Adrenal gland (tissue), 5 donors: ENCODE measurements around the gene MTHFD1L.

ENCODE experiments used
- CTCF ChIP-seq, 6 experiments: fragments of 450-650 bp in 4 of 6; fragments of 200-600 bp in 2 of 6; sonication (generic) in 1 of 6; IDR thresholded peaks; 1 replicate in 5 of 6; 2 replicates in 1 of 6; pipeline versions ENCODE4 v1.5.1 to v1.8.0; 2016 to 2021; ENCODE audit warnings: antibody characterized with exemption in 6 of 6, mild to moderate bottlenecking in 2 of 6, moderate library complexity in 1 of 6
- POLR2A ChIP-seq, 2 donors: fragments of 450-650 bp; IDR thresholded peaks; one replicate each; pipeline ENCODE4 v1.6.1; 2017; ENCODE audit warnings: antibody characterized with exemption in 2 of 2, mild to moderate bottlenecking in 2 of 2, moderate library complexity in 1 of 2
- donor health status: DM: no; HTN: no; CAD: no.

DNA sequence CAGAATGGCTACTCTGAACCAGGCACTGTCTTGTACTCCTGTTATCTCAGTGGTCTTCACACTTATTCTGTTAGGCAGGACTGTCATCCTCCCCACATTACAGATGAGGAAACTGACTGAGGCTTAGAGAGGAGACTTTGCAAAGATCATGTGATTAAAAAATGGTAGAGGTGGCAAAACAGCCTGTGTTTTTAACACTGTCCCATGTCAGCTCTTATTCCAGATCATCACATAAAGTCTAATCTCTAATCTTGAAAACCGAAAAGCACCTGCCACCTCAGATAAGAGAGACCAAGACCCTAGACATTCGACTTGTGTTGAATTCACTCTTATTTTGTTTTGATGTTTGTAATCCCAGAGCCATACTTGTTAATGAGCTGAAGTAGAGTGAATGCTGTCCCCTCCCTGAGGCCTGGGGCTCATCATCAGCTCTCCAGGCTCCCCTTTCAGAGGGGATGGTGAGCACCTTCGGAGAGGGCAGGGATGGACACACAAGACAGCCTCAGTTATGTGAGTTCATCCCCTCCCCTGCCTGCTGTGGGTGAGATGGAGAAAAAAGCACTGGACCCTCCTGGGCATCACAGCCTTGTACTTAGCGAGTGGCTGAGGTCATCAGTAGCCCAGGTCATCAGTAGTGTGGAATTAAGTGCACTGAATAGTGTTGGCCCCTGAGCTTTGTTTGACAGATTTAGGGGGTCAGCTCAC lies 30.6 kb downstream of the MTHFD1L start:
- TF ChIP-seq CTCF (IDR thresholded peaks at IDR 0.05) (no peak), POLR2A (IDR thresholded peaks at IDR 0.05) (no peak)
